GM19455 (cell line): ENCODE data around the gene RBM25.
A peak's percentile ranks its signal among the peaks of the same experiment; 100 is the strongest.
"Not testable (repeated sequence)": the region's sequence is repeated elsewhere in the genome, so short reads cannot be mapped to it uniquely, and the experiment has no call there.

Source experiments
- ATAC-seq: cut with Tn5 transposase; IDR thresholded peaks from one replicate; pipeline ENCODE4 v1.9.1; 2021; ENCODE audit not compliant: unreplicated experiment

The RBM25 gene

DNA sequence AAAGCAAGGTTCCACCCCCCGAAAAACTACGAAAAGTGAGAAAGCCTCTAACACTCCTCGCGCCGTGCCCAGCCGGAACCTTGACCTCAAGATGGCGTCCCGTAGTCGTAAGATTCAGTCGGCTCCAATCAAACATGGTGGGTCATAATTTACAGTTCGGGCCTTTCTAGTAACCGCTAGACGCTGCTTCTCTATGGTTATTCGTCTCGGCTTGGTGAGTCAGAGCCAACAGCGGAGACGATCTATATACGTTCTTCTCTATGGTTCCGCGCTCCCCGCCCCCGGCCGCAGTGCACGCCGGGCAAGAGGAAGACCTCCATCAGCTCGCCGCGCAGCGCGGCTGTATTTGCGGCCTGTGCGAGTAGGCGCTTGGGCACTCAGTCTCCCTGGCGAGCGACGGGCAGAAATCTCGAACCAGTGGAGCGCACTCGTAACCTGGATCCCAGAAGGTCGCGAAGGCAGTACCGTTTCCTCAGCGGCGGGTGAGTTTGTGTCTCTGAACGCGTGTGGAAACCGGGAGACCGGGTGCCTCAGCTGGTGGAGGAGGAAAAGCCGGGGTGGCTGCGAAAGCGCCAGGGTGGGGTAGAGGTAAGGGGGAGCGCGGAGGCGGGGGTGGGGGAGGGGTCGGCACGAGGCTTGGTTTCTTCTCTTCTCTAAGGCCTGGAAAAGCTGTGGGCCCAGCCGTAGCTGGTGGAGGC is at the start of gene RBM25:
Gene RBM25, plus strand, starts transcription at position 311 of the 698 bp plus-strand sequence. CDS start 13,108 bp downstream, outside the sequence.
- peak; percentile 93 for ATAC-seq

GRCh38 chr14:73011189-73011588 is 47.1 kb upstream of the RBM25 start:
- not testable (repeated sequence) for ATAC-seq

- ATAC-seq = peak; percentile 62
These were observed 44.2 kb upstream of the RBM25 start for GRCh38 chr14:73014105-73014504.

DNA sequence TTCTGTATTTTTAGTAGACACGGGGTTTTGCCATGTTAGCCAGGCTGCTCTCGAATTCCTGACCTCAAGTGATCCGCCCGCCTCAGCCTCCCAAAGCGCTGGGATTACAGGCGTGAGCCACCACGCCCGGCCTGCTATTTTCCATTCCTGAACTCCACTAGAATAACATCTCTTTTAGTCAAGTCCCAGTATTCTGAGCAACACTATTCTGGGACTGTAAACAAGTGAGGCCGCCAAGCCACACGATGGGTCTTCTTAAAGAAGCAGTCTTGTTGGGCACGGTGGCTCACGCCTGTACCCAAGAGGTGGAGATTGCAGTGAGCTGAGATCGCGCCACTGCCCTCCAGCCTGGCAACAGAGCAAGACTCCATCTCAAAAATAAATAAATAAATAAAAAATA is 42.8 kb upstream of the RBM25 start:
- ATAC-seq = not testable (repeated sequence)

GRCh38 chr14:73016011-73016410 is 42.3 kb upstream of the RBM25 start:
- ATAC-seq = not testable (repeated sequence)

DNA sequence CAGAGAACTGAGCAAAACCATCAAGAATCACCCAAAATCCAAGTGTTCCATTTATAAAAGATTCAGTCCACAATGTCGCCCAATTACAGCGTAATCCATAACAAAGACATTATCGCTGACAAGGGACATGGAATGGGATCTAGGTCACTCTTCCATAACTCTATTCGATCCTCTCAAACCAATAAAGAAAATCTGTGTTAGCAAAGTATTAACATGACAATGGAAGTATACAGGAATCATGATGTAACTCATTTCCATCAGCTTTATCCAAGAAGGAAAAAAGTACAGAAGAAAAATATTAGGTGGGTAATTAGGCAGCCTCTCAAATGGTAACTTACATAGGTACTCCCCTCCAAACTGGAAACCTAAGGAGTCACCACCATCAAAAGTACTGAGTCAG is 36.3 kb upstream of the RBM25 start:
- no peak for ATAC-seq

DNA sequence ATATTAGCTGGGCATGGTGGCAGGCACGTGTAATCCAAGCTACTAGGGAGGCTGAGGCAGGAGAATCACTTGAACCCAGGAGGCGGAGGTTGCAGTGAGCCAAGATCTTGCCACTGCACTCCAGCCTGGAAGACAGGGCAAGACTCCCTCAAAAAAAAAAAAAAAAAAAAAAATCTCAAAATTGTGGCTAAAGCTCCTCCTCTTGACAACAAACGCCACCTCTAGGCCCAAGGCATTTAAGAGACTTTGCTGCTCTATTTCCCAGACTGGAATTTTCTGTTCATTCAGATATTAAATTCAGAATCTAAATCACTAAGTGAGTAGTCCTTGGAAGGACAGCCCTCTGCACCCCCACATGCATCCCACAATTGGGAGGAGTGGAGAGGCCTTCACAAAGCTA is 32.8 kb upstream of the RBM25 start:
- no peak for ATAC-seq

- no peak for ATAC-seq
These were observed 32.0 kb upstream of the RBM25 start for GRCh38 chr14:73026243-73026844.

DNA sequence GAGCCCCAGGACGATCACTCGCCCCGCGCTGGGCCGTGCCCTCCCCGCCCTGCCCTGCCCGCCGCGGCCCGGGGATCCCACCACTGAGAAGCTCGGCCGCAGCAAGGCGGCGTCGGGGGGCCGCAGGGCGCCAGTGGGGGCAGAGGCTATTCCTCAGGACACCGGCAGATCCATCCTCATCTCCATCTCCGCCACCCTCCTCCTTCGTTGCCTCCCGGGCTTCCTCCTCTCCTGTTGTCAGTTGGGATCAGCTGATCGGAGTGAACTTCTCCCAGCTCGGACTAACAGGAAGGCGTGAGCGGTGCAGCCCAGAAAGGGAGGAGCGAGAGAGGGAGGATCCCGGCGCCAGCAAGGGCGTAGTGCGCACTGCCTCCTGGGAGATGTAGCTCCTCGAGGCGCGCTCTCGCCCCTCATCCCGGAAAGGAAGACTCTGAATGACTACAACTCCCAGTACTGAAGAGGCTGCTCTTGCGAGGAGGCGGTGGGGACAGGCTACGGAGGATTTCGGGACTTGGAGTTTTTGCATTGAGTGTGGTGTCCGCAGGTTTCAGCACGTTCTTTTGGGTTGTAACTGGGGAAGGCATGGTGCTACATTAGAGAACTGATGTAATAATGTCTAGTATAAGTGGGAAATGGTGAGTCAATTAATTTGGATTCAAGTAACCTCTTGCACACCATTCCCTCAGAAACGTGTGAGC is 31.3 kb upstream of the RBM25 start, which contains the start of gene ZFYVE1:
Gene ZFYVE1, minus strand, starts transcription at position 262 of the 698 bp plus-strand sequence. CDS start 2,598 bp downstream, outside the sequence.
- ATAC-seq = peak; percentile 98

- no peak for ATAC-seq
These were observed 30.8 kb upstream of the RBM25 start for GRCh38 chr14:73027546-73027945.

DNA sequence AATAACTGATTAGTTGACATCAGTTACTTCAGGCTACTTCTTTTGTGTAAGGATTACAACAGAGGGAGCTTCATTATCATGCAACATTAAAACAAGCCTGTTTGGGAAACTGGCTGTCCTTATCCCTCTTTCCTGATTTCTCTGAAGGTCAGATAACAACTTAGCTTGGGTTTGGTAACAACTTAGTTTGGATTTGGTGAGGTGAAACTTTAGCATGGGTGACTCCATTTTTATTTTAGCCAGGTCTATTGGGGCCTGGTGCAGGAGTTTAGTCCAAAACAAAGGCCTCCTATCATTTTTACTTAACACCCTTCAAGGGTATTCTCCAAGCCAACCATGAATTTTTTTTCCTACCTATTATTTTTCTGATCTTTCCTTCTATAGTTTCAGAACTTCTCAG is 30.4 kb upstream of the RBM25 start:
- ATAC-seq = no peak

GRCh38 chr14:73036706-73037450 is 21.5 kb upstream of the RBM25 start:
- ATAC-seq = not testable (repeated sequence)

DNA sequence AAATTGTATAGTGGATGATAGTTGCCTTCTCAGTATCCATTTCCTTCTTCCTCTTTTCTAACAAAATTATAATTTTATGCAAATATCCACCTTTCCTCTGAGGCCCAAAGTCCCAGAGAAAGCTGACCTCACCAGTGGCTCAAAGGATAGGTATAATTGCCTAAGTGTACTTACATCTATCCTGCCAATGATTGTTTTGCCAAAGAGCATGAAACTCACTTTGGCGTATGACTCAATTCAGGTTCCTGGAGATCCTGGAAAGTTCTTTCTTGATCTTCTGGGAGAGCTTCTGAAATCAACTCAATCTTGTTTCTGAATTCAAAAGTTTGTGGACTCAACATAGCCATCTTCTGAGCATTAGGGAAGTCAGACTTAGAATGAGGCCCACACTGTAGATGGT is 10.5 kb upstream of the RBM25 start:
- ATAC-seq = no peak

- no peak for ATAC-seq
These were observed 8.9 kb upstream of the RBM25 start for GRCh38 chr14:73049428-73049827.

GRCh38 chr14:73055251-73055650 is 3.1 kb upstream of the RBM25 start:
- no peak for ATAC-seq

DNA sequence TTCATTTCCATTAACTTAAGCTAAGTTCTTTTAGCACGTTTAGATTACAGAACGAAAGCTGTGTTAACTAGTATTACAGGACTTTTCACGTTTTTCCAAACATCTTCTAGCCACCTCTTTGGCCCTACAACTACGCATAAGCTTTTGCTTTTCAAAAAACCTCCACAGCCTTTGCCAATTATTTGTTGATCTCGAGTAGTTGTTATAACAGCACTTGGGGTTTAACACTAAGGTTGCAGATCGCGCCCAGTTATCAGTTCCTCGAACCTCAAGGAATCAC is 450 bp upstream of the RBM25 start:
- no peak for ATAC-seq

- peak; percentile 13 for ATAC-seq
These were observed 764 bp downstream of the RBM25 start for GRCh38 chr14:73058922-73059673.

- ATAC-seq = no peak
These were observed 11.3 kb downstream of the RBM25 start for GRCh38 chr14:73069585-73069984.

GRCh38 chr14:73091044-73091443 is 32.7 kb downstream of the RBM25 start:
- ATAC-seq = no peak

GRCh38 chr14:73097421-73097820 is 39.1 kb downstream of the RBM25 start:
- ATAC-seq = no peak

GRCh38 chr14:73100334-73100733 is 42.0 kb downstream of the RBM25 start:
- no peak for ATAC-seq
